K562 (cell line): ENCODE results near the gene NOSIP. TPM values are rescaled to one million over a fixed set of nuclear protein-coding genes. Genes with fewer than 3 reads are reported as not detected.

Source experiments
- BRD4 ChIP-seq: fragments of 200-600 bp; sonication (generic); IDR thresholded peaks from 2 replicates; pipeline ENCODE4 v1.6.1; 2017; ENCODE audit warnings: inconsistent platforms
- CBX2 ChIP-seq: fragments of 200-600 bp; sonication (generic); IDR thresholded peaks from one replicate; pipeline ENCODE4 v1.6.1; 2012; ENCODE audit warnings: mild to moderate bottlenecking, low read length, inconsistent platforms; ENCODE audit not compliant: insufficient read depth, poor library complexity, severe bottlenecking
- CHD4 ChIP-seq: fragments of 200-600 bp; sonication (generic); IDR thresholded peaks from 3 replicates; pipeline ENCODE4 v1.6.1; 2012; ENCODE audit warnings: low read depth, mild to moderate bottlenecking, mixed read lengths, low read length, inconsistent platforms; ENCODE audit not compliant: insufficient read depth, insufficient replicate concordance, poor library complexity, severe bottlenecking
- CREB3 ChIP-seq: fragments of 450-650 bp; conservative IDR thresholded peaks from 2 replicates; pipeline ENCODE4 v1.6.1; 2016; ENCODE audit warnings: missing genetic modification characterization, low read depth, mild to moderate bottlenecking, missing compliant biosample characterization, moderate library complexity
- FIP1L1 ChIP-seq: fragments of 200-400 bp; formaldehyde crosslinking; IDR thresholded peaks from 2 replicates; pipeline ENCODE4 v1.6.1; 2018; ENCODE audit warnings: mild to moderate bottlenecking, low read depth, low read length; ENCODE audit not compliant: poor library complexity, severe bottlenecking
- FUS ChIP-seq: fragments of 200-400 bp; formaldehyde crosslinking; optimal IDR thresholded peaks from 2 replicates; pipeline ENCODE3; 2017; ENCODE audit warnings: low read depth, low read length
- GTF2A2 ChIP-seq: IDR thresholded peaks from 2 replicates; pipeline ENCODE4 v1.6.1; 2016; ENCODE audit warnings: mild to moderate bottlenecking, missing genetic modification characterization, missing compliant biosample characterization
- MAFF ChIP-seq: IDR thresholded peaks from 2 replicates; pipeline ENCODE4 v1.6.1; 2012; ENCODE audit warnings: low read length, improper control_type of control experiment
- NFIX ChIP-seq: fragments of 250-450 bp; sonication (Bioruptor Pico); IDR thresholded peaks from 2 replicates; pipeline ENCODE4 v1.4.0; 2020; ENCODE audit warnings: low read depth, mild to moderate bottlenecking, moderate library complexity
- RAD21 ChIP-seq, 2 experiments: fragments of 250-450 bp in 1 of 2; fragments of 450-650 bp in 1 of 2; sonication (Bioruptor Pico) in 1 of 2; formaldehyde crosslinking in 1 of 2; IDR thresholded peaks in 1 of 2; conservative IDR thresholded peaks in 1 of 2; 2 replicates each; pipeline versions ENCODE4 v1.4.0 to v1.8.0; 2020 to 2022; ENCODE audit warnings: mild to moderate bottlenecking in 2 of 2, moderate library complexity in 1 of 2
- RERE ChIP-seq: sonication (generic); formaldehyde crosslinking; IDR thresholded peaks from 2 replicates; pipeline ENCODE4 v1.8.0; 2023; ENCODE audit warnings: missing genetic modification reagents, mild to moderate bottlenecking, borderline replicate concordance
- RHOXF2B ChIP-seq: fragments of 250-450 bp; sonication (Bioruptor Pico); conservative IDR thresholded peaks from 2 replicates; pipeline ENCODE4 v1.5.1; 2021
- SP2 ChIP-seq: IDR thresholded peaks from 2 replicates; pipeline ENCODE4 v1.6.1; 2011; ENCODE audit warnings: mild to moderate bottlenecking, low read depth, low read length, moderate library complexity; ENCODE audit not compliant: poor library complexity, severe bottlenecking; ENCODE audit errors: extremely low read depth
- STAT5B ChIP-seq: fragments of 250-450 bp; sonication (Bioruptor Pico); IDR thresholded peaks from 2 replicates; pipeline ENCODE4 v1.8.0; 2021; ENCODE audit warnings: mild to moderate bottlenecking, inconsistent platforms
- TBP ChIP-seq: optimal IDR thresholded peaks from 2 replicates; pipeline ENCODE3; 2011; ENCODE audit warnings: low read depth, low read length, improper control_type of control experiment
- ZNF24 ChIP-seq: fragments of 450-650 bp; IDR thresholded peaks from 2 replicates; pipeline ENCODE4 v1.6.1; 2016
- polyA plus RNA-seq, 8 experiments: library from polyadenylated mRNA; depleted of rRNA in 4 of 8; stranded (reverse) in 5 of 8; unstranded in 3 of 8; fragments of >200 nt; fragmentation: Nextera tagmentation in 2 of 8; fragmentation: Illumina TruSeq in 1 of 8; extraction: Ambion mirVana in 2 of 8; extraction: Trizol in 1 of 8; gene quantifications; 2 replicates each; pipeline versions ENCODE4 v1.2.1 to v1.2.3, GENCODE V29; 2011 to 2014; ENCODE audit warnings: inconsistent platforms in 1 of 8, missing spikeins in 1 of 8
- total RNA-seq, 7 experiments: library from RNA; depleted of rRNA in 6 of 7; stranded (reverse); fragments of >200 nt in 6 of 7; fragmentation: Illumina TruSeq in 2 of 7; extraction: Trizol in 2 of 7; gene quantifications; 2 replicates each; pipeline versions ENCODE4 v1.2.1 to v1.2.3, GENCODE V29; 2011 to 2021; ENCODE audit warnings: low replicate concordance in 1 of 7
- TF ChIP-seq, protein P1 (sequence below): sonication (generic); formaldehyde crosslinking; IDR thresholded peaks from 2 replicates; pipeline ENCODE4 v1.8.0; 2022; ENCODE audit warnings: mild to moderate bottlenecking, missing genetic modification reagents

Gene NOSIP
- total and polyA plus RNA-seq, 9 of the 15 experiments (the other 6 are each of a cell fraction or from before 2014, with no cell fraction given), result 14.4 to 153 (median 79.9) TPM

DNA sequence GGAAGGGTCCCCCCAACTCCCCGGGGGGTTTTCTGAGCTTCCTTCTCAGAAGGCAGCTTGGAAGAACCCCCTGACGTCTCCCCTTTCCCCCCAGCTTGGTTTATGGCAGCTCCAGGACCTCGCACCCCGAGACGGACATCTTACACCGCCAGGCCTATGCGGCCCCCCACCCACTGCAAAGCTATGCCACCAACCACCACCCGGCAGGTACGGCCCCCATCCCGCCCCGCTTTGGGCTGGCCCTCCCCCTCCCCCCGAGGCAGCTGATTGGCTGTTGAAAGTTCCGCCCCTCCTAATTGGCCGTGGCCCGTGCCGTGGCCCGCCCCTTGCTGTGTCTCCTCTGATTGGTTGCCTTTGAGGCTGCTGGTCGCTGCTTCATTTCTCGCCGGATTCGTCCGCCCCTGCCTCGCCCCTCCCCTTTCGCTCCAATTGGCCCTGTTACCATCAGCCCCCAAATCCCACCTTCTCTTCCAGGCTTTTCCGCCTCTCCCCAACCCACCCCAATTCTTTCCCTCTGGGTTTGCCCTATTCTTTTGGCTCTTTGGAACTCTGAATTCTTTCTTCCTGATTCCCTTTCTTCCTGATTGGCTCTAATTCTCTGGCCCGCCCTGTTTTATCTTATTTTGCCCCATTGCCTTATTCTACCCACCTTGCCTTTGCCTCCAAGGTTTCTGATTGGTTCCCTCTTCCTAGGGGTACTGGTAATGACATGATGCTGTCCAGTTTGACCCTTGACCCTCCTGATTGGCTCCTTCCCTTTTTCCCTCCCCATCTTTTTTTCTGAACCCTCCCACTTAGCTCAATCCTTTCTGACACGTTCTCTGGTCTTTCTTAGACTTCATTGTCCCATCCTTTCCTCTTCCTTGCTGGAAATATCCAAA, 13.1 kb upstream of the NOSIP start (continued):
- TF ChIP-seq RERE (CRISPR knock-in tag), result no peak
- TF ChIP-seq CHD4, result no peak
- TF ChIP-seq FUS, result no peak
- TF ChIP-seq GTF2A2 (tag), result no peak
- TF ChIP-seq STAT5B, result no peak
- TF ChIP-seq RHOXF2B (CRISPR knock-in tag), result no peak
- no peak for TF ChIP-seq ZNF24
- peak; percentile 76 for TF ChIP-seq SP2
- no peak for TF ChIP-seq MAFF
- no peak for TF ChIP-seq CBX2
- no peak for TF ChIP-seq RAD21 (CRISPR knock-in tag; conservative IDR thresholded peaks at IDR 0.05 in 1 of 2, IDR thresholded peaks at IDR 0.05 in 1 of 2)
- TF ChIP-seq NFIX, result no peak
- TF ChIP-seq, protein P1, sequence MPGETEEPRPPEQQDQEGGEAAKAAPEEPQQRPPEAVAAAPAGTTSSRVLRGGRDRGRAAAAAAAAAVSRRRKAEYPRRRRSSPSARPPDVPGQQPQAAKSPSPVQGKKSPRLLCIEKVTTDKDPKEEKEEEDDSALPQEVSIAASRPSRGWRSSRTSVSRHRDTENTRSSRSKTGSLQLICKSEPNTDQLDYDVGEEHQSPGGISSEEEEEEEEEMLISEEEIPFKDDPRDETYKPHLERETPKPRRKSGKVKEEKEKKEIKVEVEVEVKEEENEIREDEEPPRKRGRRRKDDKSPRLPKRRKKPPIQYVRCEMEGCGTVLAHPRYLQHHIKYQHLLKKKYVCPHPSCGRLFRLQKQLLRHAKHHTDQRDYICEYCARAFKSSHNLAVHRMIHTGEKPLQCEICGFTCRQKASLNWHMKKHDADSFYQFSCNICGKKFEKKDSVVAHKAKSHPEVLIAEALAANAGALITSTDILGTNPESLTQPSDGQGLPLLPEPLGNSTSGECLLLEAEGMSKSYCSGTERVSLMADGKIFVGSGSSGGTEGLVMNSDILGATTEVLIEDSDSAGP (CRISPR knock-in tag), result no peak
- TF ChIP-seq FIP1L1, result no peak
- TF ChIP-seq TBP, result peak; percentile 39
- no peak for TF ChIP-seq BRD4
- no peak for TF ChIP-seq CREB3
